Fibroblast of peridontal ligament (primary cell): ENCODE measurements around the gene NGFR.
"Not testable (repeated sequence)": the region's sequence is repeated elsewhere in the genome, so short reads cannot be mapped to it uniquely, and the experiment has no call there.

Experiments used
- DNase-seq: peaks from one replicate; pipeline ENCODE4 v3.0.0-alpha.2; 2010; ENCODE audit errors: extremely low read depth

Gene NGFR

DNA sequence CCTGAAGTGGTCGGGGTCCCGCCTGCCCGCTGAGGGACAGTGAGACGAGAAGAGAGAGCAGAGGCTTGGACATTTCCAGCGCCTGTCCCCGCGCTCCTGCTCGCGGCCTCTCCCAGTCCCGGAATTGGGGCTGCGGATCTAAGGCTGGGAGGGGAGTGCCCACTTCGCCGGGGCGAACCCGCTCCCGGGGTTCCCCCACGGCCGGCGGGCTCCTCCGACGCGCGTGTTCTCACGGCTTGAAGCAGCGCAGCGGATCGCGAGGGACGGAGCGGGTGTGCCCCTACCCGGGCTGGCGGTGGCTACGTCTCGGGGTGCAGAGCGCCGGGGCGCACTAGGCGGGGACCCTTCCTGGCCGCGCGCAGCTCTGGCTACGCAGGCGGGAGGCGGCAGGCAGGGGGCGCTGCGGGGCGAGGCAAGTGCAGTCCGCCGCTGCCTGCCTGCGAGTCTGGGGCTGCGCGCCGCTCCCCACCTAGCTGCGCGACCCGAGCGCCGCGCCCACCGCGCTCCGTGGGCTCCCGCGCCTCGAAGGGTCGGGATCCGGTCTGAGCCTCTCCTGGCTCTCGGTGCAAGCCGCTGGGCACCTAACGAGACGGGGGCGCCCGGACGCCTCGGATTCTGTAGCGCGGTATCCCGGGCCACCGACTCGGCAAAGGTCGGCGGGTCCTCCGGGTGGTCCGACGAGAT lies 1.2 kb downstream of the NGFR start:
- DNase-seq: peak; percentile 16

DNA sequence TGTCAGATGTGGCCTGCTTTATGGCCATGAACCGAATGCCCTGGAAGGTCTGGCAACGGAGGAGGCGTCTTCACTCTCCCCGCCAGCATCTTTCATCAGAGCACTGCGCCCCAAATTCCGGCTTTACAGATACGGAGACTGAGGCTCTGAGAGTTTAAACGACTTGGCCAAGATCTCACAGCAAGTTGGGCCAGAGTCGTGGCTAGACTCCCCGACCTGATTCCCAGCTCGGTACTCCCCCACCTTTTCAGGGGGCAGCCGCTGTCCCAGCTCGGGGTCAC lies 1.7 kb downstream of the NGFR start:
- no peak for DNase-seq

DNA sequence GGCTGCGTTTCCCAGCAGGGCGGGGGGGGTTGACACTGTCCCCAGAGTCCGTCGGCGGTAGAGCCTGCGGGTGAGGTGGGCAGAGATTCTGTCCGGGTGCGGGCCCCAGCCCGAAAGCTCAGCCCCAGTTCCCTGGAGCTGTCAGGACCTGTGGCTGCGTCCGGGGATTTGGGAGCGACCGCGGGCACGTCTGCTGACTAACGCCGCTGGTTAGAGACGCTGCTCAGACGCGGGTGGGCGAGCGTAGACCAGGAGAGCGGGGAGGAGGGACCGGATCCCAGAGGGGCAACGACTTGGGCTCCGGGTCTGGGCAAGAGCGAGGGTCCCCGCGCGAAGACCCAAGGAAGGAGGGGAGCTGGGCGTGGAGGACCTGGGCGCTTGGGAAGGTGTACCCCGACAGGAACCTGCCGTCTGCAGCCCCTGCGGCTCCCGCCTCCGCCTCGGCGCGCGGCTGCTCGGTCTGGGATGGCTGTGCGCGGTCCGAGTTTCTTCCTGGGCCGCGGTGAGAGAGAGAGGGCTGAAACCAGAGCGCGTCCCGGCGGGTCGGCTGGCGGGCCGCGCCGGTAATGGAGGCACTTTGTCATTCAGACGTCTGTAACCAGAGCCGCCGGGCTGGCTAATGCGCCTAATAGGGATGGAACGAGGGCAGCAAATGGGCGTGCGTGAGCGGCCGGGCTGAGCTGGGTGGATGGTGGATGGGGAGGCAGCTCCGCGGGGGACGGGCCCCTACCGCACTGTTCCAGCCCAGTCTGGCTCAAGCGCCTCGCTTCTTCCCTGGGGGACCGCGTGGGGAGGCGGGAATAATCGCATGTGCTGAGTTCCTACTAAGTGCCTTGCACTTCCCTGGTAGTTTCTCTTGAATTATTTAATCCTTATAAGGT lies 2.3 kb downstream of the NGFR start:
- DNase-seq: no peak

DNA sequence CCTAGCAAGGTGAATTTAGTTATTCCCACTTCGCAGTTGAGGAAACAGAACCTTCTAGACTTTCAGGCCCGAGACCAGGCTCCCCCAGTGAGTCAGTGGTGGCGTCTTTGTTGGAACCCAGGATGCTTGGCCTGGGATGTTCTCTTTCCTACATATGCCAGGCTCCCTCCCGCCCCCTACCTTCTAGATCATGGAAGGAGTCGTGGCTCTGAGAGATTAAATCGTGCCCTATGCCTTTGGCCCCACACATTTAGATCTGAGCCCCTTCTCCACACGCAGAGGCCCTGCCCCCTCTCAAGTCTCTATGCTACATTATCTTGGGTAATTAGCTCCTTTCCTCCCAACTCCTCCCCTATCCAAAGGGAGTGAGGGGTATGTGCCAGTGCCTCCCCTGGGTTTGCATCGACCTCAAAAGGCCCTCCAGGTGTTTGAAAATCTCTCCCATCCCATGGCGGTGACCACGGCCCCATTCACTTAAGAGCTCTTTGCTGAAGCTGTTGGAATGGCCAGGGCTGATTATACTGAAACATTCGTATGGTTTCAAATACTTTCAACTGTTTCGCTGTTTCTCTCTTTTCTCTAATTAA lies 3.0 kb downstream of the NGFR start:
- DNase-seq: no peak

DNA sequence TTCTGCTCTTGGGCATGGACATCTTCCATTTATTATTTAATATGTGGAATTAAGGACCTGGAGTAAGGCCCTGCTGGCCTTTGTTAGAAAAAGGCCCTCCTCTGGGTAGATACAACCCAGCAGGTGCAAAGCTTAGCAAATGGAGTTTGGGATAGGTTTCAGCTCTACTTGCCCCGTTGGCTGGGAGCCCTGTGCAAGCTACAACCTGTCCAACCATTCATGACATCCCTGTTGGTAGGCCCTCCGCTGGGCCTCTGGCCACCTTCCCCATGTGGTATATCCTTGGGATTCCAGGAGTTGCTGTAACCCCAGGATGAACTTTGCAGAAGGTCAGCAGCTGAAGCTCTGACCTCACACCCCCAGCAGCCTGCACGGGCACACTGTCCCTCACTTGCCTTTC lies 6.4 kb downstream of the NGFR start:
- no peak for DNase-seq

DNA sequence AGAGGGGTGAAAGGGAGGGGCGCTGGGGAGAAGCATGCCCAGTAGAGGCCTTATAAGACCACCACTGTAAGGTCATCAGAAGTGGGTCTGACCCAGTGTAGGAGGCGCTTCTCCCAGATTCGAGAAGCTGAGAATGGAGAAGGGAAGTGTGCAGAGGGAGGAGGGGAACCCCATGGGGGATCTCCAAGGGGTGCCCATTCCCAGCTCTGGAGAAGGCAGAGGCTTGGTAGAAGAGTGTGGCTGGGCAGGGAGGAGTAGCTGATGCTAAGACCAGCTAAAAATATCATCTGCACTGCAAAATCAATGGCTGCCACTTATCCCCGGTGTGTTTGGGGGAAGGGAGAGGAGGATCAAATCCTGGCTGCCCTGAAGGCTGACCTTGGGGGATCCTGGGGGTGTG lies 7.2 kb downstream of the NGFR start:
- DNase-seq: no peak

DNA sequence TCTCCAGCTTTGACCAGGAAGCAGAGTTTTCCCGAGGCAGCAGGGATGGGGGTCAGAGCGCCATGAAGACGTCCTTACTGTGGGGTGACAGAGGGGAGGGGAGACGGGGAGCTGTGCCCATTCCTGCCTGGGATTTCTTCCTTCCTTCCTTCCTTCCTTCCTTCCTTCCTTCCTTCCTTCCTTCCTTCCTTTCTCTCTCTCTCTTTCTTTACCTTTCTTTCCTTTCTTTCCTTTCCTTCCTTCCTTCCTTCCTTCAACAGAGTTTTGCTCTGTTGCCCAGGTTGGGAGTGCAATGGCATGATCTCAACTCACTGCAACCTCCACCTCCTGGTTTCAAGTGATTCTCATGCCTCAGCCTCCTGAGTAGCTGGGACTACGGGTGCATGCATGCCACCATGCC lies 7.6 kb downstream of the NGFR start:
- not testable (repeated sequence) for DNase-seq

DNA sequence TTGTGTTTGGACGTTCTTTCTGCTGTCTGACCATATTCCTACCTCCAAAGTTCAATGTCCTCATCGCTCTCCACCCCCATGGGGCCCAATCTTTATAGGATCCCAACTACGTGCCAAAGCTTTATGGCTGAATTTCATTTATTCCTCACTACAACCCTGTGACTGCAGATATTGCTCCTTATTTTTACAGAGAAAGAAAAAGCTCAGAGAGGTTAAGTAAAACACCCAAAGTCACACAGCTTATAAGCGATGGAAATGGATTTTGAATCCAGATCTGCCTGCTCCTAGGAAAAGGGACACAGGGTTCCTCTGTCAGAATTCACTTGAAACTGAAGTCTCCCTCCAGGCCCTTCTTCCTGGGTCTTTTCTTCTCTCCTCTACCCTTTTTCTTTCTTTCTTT lies 9.3 kb downstream of the NGFR start:
- DNase-seq: no peak

DNA sequence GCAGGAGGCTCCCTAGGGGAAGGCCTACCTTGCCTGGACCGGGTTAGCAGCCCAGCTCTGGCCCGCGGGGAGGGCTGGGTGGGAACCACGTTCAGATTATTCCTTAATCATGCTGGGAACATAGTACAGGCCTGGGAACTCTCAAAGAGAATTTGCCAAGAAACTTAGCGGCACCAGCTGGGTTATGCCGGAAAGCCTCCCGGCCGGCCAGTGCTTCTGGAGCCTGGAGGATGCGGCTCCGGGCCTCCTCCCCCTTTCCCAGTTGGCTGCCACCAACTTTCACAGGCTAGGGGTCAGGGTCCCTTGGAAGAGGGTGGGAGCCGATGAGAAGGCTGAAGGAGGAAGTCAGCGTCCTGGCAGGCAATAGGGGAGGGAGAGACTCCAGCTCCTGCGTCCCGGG lies 10.8 kb downstream of the NGFR start:
- no peak for DNase-seq

DNA sequence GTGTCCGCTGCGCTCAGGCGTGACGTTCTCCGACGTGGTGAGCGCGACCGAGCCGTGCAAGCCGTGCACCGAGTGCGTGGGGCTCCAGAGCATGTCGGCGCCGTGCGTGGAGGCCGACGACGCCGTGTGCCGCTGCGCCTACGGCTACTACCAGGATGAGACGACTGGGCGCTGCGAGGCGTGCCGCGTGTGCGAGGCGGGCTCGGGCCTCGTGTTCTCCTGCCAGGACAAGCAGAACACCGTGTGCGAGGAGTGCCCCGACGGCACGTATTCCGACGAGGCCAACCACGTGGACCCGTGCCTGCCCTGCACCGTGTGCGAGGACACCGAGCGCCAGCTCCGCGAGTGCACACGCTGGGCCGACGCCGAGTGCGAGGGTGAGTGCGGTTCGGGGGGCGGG lies 11.2 kb downstream of the NGFR start:
- DNase-seq: no peak

DNA sequence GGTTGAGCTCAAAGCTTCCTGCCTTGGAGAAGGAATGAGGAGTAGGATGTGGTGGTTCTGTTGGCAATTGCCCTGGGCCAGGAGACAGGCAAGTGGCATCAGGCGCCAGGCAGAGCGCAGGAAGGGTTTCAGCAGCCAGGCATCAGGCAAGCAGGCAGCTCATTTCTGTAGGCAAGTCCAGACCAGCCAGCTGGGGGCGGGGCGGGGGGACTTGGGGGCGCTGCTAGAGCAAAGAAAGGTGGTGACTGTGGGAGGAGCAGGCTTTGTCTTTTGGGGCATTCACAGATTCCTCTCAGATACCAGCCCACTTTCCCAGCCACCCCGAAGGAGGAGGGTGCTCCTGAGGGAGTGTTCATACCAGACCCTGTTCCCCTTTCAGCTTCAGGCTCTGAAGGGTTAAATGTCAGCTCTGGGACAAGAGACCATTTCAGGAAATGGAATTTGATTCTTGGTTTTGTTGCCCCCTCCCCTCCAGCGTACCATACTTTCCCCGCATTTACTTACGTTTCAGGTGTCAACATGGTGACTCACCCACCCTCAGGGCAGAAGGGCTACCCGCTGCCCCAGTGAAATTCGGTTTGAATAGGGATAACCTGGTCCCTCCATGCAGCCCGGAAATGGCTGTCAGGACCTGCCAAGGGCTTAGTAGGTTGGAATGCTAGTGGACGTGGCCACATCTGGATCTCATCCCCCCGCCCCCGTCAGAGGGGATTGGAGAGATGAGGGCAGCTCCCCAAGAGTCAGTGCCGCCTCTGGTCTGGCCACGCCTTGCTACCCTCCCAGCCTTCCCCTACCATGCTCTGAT lies 13.2 kb downstream of the NGFR start:
- DNase-seq: no peak

DNA sequence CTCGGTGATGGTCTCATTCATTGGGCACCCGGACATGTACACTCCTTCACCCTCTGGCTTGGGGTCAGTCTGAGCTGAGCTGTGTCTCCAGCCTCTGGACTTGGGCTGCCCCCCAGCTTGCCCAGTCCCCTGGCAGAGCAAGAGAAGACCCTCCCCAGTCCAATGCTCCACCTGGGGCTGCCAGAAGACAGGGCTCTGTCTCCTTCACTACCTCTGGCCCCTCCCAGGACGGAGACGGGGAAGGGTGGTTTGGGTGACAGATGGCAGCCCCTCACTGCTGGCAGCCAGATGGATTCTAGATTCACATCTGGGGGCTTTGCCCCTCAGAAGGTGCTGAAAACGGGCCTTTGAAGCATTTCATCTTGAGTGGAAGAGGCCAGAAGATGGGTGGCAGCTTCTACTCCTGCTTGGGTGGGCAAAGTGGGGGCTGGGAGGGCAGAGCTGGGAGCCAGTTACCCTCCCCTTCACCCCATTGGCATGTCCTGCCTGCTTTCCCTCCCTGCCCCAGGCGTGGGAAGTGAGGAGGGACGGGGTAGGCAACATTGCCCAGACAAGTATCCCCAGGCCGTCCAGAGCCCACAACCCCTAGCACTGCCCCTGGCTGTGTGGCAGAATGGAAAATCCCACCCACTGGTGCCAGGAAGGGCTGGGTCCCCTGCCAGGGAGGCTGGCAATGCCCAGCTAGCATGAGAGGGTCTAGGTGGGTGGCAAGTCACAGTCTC lies 13.9 kb downstream of the NGFR start:
- DNase-seq: no peak

DNA sequence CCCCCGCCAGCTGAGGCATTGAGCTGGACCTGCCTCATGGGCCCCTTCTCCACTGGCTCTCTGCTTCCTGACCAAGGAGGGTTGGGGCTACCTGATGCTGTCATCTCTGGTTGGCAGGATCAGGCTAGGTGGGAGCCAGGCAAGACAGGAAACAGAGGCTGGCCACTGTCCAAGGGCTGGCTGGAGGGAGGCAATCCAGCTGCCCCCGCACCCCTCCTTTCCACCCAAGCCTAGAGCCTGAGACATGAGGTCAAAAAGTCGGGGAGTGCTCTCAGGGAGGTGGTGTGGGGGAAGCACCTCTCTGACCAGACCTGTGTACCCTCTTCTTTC lies 14.5 kb downstream of the NGFR start:
- no peak for DNase-seq

DNA sequence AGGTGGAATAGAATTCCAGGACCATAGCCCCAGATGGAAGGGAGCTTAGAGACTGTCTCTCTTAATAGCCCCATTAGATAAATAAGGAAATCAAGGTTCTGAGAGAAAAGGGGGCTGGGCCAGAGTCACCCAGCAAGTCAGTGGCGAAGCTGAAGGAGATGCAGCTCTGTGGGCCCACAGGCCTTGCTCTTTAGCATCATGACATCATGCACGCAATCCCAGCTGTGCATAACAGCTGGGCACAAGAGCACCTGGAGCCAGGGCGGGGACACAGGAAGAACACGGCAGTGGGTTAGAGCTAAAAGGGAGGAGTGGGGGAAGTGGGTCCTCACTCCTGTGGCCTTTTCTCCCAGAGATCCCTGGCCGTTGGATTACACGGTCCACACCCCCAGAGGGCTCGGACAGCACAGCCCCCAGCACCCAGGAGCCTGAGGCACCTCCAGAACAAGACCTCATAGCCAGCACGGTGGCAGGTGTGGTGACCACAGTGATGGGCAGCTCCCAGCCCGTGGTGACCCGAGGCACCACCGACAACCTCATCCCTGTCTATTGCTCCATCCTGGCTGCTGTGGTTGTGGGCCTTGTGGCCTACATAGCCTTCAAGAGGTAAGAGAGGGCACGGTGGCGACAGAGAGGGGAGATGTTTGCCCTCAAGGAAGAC lies 15.1 kb downstream of the NGFR start:
- DNase-seq: no peak

DNA sequence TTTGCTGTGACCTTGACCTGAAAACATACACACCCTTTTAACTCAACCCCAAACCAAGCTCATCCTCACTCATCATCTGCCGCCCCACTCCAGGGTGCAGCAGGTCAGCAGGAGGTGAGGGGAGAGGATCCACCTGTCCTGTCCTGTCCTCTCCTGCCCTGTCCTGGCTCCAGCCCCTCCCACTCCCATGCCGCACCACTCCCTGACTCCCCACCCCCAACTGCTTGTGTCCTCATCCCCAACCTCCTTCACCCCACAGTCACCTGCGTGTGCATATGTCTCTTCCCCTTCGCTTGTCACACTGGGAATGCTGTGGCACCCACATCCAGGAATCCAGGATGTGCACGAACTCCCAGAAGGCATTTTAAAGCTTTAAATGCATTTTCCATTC lies 15.6 kb downstream of the NGFR start:
- no peak for DNase-seq

DNA sequence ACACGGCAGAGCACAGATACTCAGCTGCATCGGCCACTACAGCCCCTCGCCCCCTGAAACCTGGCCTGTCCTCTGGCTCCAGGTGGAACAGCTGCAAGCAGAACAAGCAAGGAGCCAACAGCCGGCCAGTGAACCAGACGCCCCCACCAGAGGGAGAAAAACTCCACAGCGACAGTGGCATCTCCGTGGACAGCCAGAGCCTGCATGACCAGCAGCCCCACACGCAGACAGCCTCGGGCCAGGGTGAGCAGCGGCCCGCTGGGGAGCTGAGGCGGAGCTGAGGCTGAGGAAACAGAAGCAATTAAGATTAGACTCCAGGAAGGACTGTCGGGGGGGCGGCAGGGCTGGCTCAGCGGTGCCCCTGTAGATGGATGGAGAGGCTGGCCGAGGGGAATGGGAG lies 16.7 kb downstream of the NGFR start:
- DNase-seq: no peak

DNA sequence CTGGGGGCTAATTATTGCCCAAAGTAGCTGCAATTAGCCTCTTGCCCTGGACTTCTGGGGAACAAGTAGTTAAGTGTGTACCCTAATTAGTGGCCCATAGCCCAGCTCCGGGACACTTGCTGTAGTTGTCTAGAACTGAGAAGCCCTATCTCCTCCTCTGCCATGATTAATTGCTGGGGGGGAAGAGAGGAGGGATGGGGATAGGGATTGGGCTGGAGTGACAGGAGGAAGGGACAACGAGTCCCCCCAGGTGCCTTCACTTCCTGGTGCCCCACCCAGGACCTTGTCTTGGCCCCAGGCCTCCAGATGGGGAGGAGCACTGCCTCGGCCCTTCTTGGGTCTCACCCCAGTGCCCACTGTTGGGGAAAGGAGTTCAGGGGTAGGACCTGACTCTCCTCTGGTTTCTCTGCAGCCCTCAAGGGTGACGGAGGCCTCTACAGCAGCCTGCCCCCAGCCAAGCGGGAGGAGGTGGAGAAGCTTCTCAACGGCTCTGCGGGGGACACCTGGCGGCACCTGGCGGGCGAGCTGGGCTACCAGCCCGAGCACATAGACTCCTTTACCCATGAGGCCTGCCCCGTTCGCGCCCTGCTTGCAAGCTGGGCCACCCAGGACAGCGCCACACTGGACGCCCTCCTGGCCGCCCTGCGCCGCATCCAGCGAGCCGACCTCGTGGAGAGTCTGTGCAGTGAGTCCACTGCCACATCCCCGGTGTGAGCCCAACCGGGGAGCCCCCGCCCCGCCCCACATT lies 17.4 kb downstream of the NGFR start:
- DNase-seq: no peak

DNA sequence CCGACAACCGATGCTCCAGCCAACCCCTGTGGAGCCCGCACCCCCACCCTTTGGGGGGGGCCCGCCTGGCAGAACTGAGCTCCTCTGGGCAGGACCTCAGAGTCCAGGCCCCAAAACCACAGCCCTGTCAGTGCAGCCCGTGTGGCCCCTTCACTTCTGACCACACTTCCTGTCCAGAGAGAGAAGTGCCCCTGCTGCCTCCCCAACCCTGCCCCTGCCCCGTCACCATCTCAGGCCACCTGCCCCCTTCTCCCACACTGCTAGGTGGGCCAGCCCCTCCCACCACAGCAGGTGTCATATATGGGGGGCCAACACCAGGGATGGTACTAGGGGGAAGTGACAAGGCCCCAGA lies 17.9 kb downstream of the NGFR start:
- no peak for DNase-seq

DNA sequence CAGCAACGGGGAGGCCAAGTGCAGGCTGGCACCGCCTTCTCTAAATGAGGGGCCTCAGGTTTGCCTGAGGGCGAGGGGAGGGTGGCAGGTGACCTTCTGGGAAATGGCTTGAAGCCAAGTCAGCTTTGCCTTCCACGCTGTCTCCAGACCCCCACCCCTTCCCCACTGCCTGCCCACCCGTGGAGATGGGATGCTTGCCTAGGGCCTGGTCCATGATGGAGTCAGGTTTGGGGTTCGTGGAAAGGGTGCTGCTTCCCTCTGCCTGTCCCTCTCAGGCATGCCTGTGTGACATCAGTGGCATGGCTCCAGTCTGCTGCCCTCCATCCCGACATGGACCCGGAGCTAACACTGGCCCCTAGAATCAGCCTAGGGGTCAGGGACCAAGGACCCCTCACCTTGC lies 18.5 kb downstream of the NGFR start:
- DNase-seq: no peak

DNA sequence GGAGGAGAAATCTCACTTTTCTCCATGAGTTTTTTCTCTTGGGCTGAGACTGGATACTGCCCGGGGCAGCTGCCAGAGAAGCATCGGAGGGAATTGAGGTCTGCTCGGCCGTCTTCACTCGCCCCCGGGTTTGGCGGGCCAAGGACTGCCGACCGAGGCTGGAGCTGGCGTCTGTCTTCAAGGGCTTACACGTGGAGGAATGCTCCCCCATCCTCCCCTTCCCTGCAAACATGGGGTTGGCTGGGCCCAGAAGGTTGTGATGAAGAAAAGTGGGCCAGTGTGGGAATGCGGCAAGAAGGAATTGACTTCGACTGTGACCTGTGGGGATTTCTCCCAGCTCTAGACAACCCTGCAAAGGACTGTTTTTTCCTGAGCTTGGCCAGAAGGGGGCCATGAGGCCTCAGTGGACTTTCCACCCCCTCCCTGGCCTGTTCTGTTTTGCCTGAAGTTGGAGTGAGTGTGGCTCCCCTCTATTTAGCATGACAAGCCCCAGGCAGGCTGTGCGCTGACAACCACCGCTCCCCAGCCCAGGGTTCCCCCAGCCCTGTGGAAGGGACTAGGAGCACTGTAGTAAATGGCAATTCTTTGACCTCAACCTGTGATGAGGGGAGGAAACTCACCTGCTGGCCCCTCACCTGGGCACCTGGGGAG lies 19.1 kb downstream of the NGFR start:
- DNase-seq: peak; percentile 29
